ENCODE data around the gene IL36G. TPM values are rescaled to one million over a fixed set of nuclear protein-coding genes. Genes with fewer than 3 reads are reported as not detected.

IL36G gene
- total RNA-seq, 5 donors from 2014 or later (not counting 1 experiment from before 2014, with no cell fraction given), result not detected

DNA sequence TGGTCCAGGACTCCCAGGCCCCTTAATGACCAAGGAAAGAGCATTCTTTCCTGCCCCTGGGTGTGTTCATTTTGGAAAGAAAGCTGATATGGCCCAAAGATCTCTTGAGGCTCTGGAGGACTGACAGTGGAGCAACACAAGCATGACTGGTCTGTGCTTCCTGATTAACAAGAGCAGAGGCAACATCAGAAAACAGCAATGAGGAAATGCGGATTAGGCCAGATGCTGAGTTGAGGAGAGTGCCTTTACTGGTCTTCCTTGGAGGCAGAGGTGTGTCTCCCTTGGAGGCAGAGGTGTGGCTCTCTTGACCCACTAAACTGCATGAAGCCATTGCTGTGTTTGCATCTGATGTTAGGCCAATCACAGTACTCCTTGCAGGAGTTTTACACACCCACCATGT is 54.9 kb downstream of the IL36G start:
- no peak for DNase-seq
- Histone ChIP-seq H3K9me3 (no peaks in the 10 kb centered on the region), H3K4me1 (ENCODE audit: control insufficient read depth in 1 of 2, extremely low read depth in 1 of 2, insufficient read depth in 2 of 2, low read length in 2 of 2) (no peaks in the 10 kb centered on the region), H3K4me3 (ENCODE audit: control insufficient read depth in 1 of 2, extremely low read depth in 1 of 2, low read length in 1 of 2) (no peak overlapping the region), H3K36me3 (ENCODE audit: control insufficient read depth in 2 of 2, extremely low read depth in 1 of 2, insufficient read depth in 1 of 2, low read length in 1 of 2) (no peaks in the 10 kb centered on the region), H3K27me3 (replicated peaks in 1 of 2; ENCODE audit: control insufficient read depth in 2 of 2, extremely low read depth in 1 of 2, insufficient read depth in 2 of 2, low read length in 1 of 2) (peaks cover 0 to 6% of the 10 kb centered on the region in 2 experiments), H3K27ac (ENCODE audit: low read length) (no peak overlapping the region)
- no peak for ATAC-seq (replicated peaks in 1 of 4)
- Mint-ChIP-seq H3K27me3 (peaks cover 4 to 11% of the 10 kb centered on the region in 2 donors), H3K9me3 (no peaks in the 10 kb centered on the region), H3K27ac (no peak overlapping the region), H3K4me1 (no peaks in the 10 kb centered on the region), H3K4me3 (no peak overlapping the region), H3K36me3 (no peaks in the 10 kb centered on the region)
- ChIA-PET CTCF (no interaction called here), POLR2A (interaction anchor here in 1 of 2 donors (0.7 kb wide), 1 partner anchor 41 kb away, joined by 3 read pairs; no protein-coding TSS in a partner anchor)
- 89% methylated on average over 1 of the region's 1 CpG for whole genome bisulfite sequencing (ENCODE audit: insufficient coverage)

DNA sequence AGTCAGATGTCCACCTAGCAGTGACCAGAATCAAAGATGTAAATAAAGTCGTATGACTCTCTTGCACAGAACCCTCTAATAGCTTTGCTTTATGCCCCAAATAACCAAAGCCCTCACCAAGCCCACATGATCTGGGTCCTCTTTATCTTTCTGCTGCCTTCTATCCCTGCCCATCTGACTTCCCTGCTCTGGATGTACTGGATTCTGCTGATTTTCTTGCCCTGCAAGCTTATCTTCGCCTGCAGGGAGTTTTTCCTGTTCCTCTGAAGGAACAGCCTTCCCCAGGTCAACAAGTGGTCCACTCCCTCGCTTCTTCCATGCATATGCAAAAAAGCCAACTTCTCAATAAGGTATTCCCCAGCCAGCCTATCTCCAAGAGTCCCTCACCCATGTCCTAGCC is 56.2 kb downstream of the IL36G start:
- H3K27ac ChIP-seq (ENCODE audit: low read length), result no peak overlapping the region
- Mint-ChIP-seq H3K4me1 (no peaks in the 10 kb centered on the region), H3K4me3 (no peak overlapping the region), H3K27me3 (peaks cover 4 to 13% of the 10 kb centered on the region in 2 donors), H3K27ac (no peak overlapping the region), H3K9me3 (no peaks in the 10 kb centered on the region), H3K36me3 (no peaks in the 10 kb centered on the region)
- no peak overlapping the region for H3K4me3 ChIP-seq (ENCODE audit: control insufficient read depth in 1 of 2, extremely low read depth in 1 of 2, low read length in 1 of 2)
- H3K9me3 ChIP-seq, result no peaks in the 10 kb centered on the region
- WGBS (ENCODE audit: insufficient coverage), result 64% methylated on average over 3 of the region's 3 CpGs
- ChIA-PET CTCF (no interaction called here), POLR2A (no interaction called here)
- H3K27me3 ChIP-seq (replicated peaks in 1 of 2; ENCODE audit: control insufficient read depth in 2 of 2, extremely low read depth in 1 of 2, insufficient read depth in 2 of 2, low read length in 1 of 2), result peaks cover 0 to 6% of the 10 kb centered on the region in 2 experiments
- no peak for ATAC-seq (replicated peaks in 1 of 4)
- no peak for DNase-seq
- no peaks in the 10 kb centered on the region for H3K36me3 ChIP-seq (ENCODE audit: control insufficient read depth in 2 of 2, extremely low read depth in 1 of 2, insufficient read depth in 1 of 2, low read length in 1 of 2)
- H3K4me1 ChIP-seq (ENCODE audit: control insufficient read depth in 1 of 2, extremely low read depth in 1 of 2, insufficient read depth in 2 of 2, low read length in 2 of 2), result no peaks in the 10 kb centered on the region

Other genes with a start within 250 kb of the IL36G start
- gene CKAP2L, start 213.4 kb upstream of the IL36G start, total RNA-seq, result 1 to 10 TPM in 1 of 5 donors, under 1 TPM in 4; 0.22 to 1.5 (median 0.33) TPM
- gene IL1A, start 193.5 kb upstream of the IL36G start, total RNA-seq, result under 1 TPM in 1 of 5 donors, not detected in 4; 0.12 TPM
- gene IL1B, start 141.2 kb upstream of the IL36G start, total RNA-seq, result 1 to 10 TPM in 2 of 5 donors, under 1 TPM in 2, not detected in 1; 0.76 to 4.4 (median 0.97) TPM
- not detected for gene IL37, start 66.8 kb upstream of the IL36G start, total RNA-seq
- under 1 TPM in 4 of 5 donors, not detected in 1; 0.32 to 0.60 (median 0.58) TPM for gene IL36A, start 27.5 kb downstream of the IL36G start, total RNA-seq
- not detected for gene IL36B, start 74.9 kb downstream of the IL36G start, total RNA-seq
- gene IL36RN, start 81.2 kb downstream of the IL36G start, total RNA-seq, result not detected
- gene IL1F10, start 90.0 kb downstream of the IL36G start, total RNA-seq, result not detected
- gene IL1RN, start 149.6 kb downstream of the IL36G start, total RNA-seq, result not detected
- 100 to 1,000 TPM; 145 to 217 (median 150) TPM for gene PSD4, start 196.0 kb downstream of the IL36G start, total RNA-seq

All from T-cell (primary cell).